T-helper 2 cell treated with Interferon-gamma antibody and Interleukin-4, amounts not matched to agents 100 ng/mL and 5 ng/mL, for 36 hours (primary cell): ENCODE results near the gene COL28A1. TPM values are rescaled to one million over a fixed set of nuclear protein-coding genes. Genes with fewer than 3 reads are reported as not detected.
"Not testable (repeated sequence)": the region's sequence is repeated elsewhere in the genome, so short reads cannot be mapped to it uniquely, and the experiment has no call there.

ENCODE experiments used
- intact Hi-C: fragments of 100-400 bp; cut with micrococcal nuclease; formaldehyde crosslinking; loops from one replicate; pipeline ENCODE4 v1.15.1; 2023
- total RNA-seq: library from RNA; stranded (reverse); gene quantifications from 2 replicates; pipeline ENCODE4 v1.2.3, GENCODE V29; 2022

The COL28A1 gene
- total RNA-seq, 1 donor from 2014 or later: not detected

DNA sequence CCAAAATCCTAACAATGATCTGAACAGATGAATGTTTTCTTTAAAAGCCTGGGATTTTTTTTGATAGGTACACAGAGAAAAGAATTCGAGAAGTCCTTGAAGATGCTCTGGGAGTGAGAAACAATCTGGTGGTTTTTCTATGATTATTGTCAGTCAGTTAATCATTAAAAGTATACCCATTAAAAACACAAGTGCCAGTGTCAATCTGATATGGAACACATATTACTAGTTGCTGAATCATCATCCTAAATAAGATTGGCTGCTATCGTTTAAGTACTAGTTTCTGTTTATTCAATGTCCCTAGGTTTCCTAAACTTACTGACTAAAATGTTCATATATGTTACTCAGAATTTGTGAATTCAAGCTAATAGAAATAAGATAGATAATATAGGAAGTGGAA lies 16.1 kb downstream of the COL28A1 start:
- intact Hi-C loops: no loop called here

DNA sequence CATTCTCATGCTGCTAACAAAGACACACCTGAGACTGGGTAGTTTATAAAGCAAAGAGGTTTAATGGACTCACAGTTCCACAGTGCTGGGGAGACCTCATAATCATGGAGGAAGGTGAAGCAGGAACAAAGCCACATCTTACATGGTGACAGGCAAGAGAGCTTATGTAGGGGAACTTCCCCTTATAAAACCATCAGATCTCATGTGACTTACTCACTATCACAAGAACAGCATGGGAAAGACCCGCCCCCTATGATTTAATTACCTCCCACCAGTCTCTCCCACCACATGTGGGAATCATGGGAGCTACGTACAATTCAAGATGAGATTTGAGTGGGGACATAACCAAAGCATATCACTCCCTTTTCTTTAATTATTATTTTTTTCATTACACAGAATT lies 16.6 kb downstream of the COL28A1 start:
- intact Hi-C loops: no loop called here

DNA sequence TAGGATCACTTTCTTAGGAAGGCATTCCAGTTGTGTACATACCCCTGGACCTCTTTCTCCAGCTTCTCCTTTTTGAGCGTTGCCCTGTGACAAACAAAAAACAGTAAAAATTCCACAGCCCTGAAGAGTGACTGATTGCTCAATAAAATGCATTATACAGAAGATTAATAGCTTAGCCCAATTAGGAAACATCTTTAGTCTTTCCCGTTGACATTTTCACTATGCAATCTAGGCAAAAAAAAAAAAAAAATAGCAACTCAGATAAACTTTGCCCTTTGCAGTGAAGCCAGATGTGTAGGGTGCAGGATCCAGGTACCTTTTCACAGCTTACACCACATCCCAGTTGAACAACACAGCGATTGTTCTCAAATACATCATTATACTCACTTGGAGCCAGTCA lies 17.9 kb downstream of the COL28A1 start:
- intact Hi-C loops: no loop called here

DNA sequence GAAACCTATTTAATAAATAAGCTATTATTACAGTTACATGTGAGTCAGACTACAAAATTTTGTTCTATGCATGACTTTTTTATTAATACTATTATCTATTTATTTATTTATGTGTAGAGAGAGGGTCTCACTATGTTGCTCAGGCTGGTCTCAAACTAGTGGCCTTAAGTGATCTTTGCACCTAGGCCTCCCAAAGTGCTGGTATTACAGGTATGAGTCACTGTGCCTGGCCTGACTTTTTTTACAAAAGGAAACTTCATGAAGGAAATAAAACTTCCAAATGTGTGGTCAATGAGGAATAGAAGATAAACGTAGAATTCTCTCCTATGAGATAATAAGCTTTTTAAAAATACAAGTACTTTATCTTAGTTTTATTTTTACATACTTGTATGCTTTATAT lies 19.0 kb downstream of the COL28A1 start:
- intact Hi-C loops: no loop called here

DNA sequence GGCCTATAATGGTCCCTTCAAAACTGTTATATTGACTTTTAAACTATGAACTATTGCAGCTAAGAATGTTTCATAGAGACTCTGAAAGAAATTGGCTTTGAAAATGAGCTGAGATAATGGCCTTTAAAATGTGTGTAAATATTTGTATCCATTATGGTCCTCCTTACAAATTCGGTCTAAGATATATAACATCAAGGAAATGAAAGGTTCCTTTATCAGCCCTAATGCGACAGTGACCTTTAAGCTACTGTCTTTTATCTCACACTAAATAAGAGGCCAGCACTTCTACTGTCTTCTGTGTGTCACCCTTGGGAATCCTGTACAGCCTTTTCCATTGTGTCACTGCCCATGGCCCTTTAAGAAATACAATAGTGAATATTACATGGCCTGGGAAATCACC lies 19.5 kb downstream of the COL28A1 start:
- intact Hi-C loops: no loop called here

- intact Hi-C loops: no loop called here
Observed at GRCh38 chr7:7512861-7513597, 22.6 kb downstream of the COL28A1 start.

GRCh38 chr7:7510794-7511193 lies 24.9 kb downstream of the COL28A1 start:
- intact Hi-C loops: no loop called here

- intact Hi-C loops: no loop called here
Observed at GRCh38 chr7:7505915-7506314, 29.8 kb downstream of the COL28A1 start.

DNA sequence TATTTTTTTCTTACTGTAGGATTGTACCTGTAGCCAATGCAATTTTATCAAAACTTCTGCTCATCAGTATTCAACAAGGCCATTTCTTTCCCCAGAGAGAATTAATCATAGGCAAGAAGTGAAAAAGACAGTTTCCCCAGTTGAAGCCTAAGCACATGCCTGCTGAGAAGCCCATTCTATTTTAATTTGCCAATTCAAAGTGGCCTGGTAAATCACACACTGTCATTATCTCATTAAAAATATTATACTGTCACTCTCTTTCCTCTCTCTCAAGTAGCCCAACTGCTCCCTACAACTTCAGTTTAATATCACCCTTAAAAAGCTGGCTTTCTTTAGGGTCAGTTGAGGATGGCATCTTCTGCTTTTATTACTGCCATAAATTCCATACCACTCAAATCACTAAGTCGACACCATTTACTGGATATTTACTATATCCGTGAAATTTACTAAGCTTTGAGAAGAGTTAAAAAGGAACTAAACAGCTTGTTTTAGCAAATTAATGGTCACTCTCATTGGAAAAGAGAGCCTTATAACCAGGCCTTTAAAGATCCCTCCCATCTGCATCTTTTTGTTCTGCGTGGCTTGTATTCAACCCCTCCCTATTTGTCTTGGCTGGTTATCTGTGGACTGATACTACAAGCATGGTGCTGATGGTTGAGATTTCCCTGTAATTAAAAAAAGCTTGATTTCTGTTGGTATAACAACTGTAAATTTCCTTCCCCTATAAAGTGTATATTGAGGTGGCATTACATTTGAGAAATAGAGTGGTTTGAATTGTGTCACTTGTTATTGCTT lies 30.6 kb downstream of the COL28A1 start:
- intact Hi-C loops: no loop called here

DNA sequence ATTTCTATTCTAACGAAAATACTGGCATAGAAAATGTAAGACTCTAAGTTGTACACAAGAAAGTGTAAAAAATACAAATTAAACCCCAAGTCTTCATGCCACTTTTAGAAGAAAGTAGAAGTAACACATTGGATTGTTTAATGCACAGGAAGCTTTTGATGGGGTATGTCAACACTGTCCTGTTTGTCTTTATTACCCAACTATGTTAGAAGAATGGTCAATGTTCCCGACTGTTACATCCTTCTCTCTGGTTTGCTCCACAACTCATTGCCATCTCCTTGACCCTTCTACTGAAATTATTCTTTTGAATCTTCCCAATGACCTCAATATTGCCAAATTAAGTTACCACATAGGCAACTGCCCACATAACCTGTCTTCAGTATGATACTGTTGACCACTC lies 35.8 kb downstream of the COL28A1 start:
- intact Hi-C loops: no loop called here

DNA sequence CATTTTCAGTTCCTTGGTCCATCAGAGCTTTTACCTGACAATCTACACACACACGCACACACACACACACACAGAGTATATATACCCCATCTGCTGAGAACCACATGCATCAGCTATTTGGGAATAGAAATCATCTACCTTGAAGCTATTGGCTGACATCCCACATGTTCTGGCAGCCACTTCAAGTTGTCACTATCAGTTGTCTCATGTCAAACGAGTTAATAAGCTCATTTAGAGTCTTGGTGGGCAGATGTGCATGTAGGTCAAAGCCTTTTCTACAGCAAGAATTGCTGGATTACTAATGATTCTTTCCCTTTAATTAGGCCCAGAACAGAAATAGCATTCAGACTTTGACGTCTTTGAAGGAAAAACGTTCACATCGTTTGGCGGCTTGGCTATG lies 36.8 kb downstream of the COL28A1 start:
- intact Hi-C loops: no loop called here

DNA sequence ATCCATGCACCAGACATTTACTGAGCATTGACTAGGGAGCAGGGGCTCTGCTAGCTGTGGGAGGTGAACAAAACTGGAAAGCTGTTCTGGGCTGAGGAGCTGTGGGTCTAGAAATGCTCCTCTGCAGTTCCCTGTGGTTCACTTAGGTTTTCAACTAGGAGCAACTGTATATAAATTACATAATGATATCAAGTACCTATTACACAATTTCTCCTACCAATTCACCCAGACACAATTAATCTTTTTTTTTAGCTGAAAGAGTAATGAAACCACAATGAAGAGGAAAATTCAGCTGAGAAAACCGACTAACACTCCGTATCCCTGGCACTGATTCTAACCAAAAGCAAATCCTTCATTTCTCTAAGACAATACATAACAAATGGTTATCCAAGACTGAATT lies 39.4 kb downstream of the COL28A1 start:
- intact Hi-C loops: no loop called here

DNA sequence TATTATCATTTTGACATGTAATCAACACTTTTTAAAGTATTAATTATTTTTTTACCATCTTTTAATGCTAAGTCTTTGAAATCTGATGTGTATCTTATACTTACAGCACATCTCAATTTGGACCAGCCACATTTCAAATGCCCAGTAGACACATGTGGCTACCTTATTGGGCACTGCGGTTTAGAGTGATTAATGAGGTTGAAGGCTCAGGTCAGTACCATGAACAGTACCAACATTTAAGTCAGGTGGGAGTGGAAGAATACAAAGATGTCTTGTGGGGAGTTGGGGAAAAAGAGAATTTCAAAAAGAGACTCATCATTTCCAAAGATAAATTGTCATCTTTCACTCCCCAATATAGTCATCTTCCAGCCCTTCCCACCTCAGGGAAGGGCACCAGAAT lies 40.5 kb downstream of the COL28A1 start:
- intact Hi-C loops: no loop called here

DNA sequence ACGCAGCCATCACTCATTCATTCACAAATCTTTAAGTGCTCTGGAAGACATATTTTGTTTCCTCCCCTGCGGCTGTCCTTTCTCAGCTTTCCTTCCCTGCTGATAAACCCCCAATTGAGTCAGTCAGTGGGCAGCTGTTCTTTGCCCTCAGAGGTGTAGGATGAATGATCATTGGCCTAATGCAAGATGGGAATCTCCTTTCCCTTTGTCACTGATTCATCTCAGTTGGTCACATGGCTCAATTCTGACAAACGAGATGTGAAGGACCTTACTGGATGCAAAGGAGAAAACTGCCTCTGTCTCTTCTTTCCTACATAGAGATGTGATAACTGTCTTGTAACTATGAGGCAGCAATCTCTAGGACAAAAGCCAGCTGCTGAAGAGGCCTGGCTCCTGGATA lies 44.6 kb downstream of the COL28A1 start:
- intact Hi-C loops: no loop called here

DNA sequence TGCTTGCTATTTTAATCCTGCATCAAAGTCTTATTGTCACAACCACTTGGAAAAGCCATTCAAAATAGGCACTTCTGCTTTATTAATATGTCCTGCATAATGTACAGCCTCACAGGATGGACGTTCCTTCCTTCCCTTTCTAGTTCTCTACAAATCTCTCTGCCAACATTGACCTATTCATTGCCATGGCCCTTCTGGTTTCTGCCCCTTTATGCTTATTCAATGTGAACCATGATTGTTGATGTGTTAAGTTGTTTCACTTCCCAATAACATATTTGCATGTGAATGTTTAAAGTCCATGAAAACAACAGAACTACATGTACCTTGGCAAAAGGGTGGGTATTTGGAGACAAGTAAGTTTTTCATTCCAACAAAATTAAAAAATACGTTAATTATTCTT lies 45.7 kb downstream of the COL28A1 start:
- intact Hi-C loops: no loop called here

DNA sequence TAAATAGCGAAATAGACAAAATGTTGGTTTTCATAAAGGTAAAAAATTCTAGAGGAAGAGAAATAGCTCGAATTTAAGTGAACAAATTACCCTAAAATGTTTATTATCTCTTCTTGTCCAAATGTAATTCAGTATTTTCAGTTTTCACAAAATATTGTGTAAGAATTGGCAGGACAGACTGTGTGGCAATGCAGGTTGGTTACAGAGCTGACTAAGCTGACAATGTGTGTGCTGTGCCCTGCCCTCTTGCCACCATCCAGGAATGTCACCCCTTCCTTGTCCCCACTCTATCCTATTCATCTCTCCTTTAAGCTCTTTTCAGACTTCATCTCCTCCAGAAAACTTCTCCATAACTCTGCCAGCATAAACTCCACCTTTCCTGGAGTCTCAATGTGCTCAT lies 46.1 kb downstream of the COL28A1 start:
- intact Hi-C loops: no loop called here

GRCh38 chr7:7486362-7486761 lies 49.3 kb downstream of the COL28A1 start:
- intact Hi-C loops: no loop called here

GRCh38 chr7:7484072-7484471 lies 51.6 kb downstream of the COL28A1 start:
- intact Hi-C loops: no loop called here

DNA sequence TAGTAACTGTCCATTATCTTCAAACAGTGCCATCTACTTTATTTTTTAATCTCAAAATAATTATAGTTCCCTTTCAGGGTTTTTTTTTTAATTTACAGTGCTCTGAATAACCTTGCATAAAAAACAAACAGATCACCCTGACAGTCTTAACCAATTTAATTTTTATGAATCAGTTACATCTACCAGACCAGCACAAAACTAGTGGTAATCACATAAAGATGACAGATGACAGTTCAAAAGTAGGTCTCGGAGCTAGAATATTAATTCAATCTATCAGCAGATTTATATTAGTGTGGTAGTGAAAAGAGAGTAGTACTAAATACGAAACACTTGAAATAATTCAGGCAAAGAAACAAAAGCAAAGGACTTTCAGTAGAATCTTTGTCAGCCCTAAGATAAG lies 53.9 kb downstream of the COL28A1 start:
- intact Hi-C loops: no loop called here

- intact Hi-C loops: no loop called here
Observed at GRCh38 chr7:7479275-7479805, 56.3 kb downstream of the COL28A1 start.

DNA sequence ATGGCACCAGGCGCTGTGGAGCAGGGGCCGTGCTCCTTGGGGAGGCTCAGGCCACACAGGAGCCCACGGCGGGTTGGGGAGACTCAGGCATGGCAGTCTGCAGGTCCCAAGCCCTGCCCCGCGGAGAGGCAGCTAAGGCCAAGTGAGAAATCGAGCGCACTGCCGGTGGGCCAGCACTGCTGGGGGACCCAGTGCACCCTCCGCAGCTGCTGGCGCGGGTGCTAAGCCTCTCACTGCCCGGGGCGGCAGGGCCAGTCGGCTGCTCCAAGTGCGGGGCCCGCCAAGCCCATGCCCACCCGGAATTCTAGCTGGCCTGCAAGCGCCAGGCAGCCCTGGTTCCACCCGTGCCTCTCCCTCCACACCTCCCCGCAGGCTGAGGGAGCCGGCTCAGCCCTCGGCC lies 57.1 kb downstream of the COL28A1 start:
- intact Hi-C loops: no loop called here

- intact Hi-C loops: not testable (repeated sequence)
Observed at GRCh38 chr7:7477641-7478040, 58.0 kb downstream of the COL28A1 start.

DNA sequence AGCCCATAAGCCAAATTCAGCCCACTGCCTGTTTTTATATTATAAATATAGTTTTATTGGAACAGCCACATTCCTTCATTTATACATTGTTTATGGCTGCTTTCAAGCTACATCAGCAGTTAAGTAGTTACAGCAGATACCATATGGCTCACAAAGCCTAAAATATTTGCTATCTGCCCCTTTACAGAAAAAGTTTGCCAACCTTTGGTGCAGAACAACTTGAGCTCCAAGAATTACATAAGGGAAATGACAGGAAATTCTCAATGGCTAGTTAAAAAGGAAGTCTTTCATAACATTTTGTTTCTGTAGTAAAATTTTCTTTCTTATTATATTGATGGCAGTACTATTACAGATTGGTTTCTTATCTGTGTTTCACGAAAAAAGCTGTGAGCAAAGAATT lies 59.3 kb downstream of the COL28A1 start:
- intact Hi-C loops: no loop called here
